CD4-positive, alpha-beta T cell (primary cell): ENCODE data around the gene ZNF691. TPM values are rescaled to one million over a fixed set of nuclear protein-coding genes. Genes with fewer than 3 reads are reported as not detected.

Source experiments
- ATAC-seq: fragments of 200-7000 bp; cut with Tn5 transposase; one replicate; pipeline ENCODE4 v1.10.0; 2022; ENCODE audit warnings: mild to moderate bottlenecking; ENCODE audit not compliant: poor library complexity
- CTCF ChIA-PET: fragments of 350-600 bp; sonication (Branson Sonifier 250); formaldehyde crosslinking; loops from one replicate; lab custom pipeline; 2021; ENCODE audit warnings: antibody characterized with exemption, inconsistent platforms; lab: Charles Lee
- POLR2A ChIA-PET: fragments of 350-600 bp; sonication (Branson Sonifier 250); formaldehyde crosslinking; loops from one replicate; lab custom pipeline; 2021; ENCODE audit warnings: antibody characterized with exemption, inconsistent platforms; lab: Charles Lee
- DNase-seq, 14 experiments: peaks; one replicate each; pipeline ENCODE4 v3.0.0-alpha.2; 2013 to 2020; ENCODE audit warnings: mixed read lengths in 2 of 14
- H3K27ac ChIP-seq, 2 donors: one replicate each; pipeline versions ENCODE4 v1.5.1 to v1.7.0; 2013; ENCODE audit warnings: low read length in 2 of 2, low read depth in 1 of 2, mild to moderate bottlenecking in 1 of 2
- H3K27me3 ChIP-seq, 2 experiments: 1 replicate in 1 of 2; 2 replicates in 1 of 2; pipeline versions ENCODE4 v1.6.1 to v1.7.0; 2013; ENCODE audit warnings: low read length in 2 of 2, control low read depth in 1 of 2, mild to moderate bottlenecking in 1 of 2, moderate library complexity in 1 of 2; ENCODE audit not compliant: insufficient read depth in 2 of 2, control insufficient read depth in 1 of 2
- H3K36me3 ChIP-seq: one replicate; pipeline ENCODE4 v1.6.1; 2013; ENCODE audit warnings: low read length, control low read depth; ENCODE audit not compliant: insufficient read depth
- H3K4me1 ChIP-seq: one replicate; pipeline ENCODE4 v1.6.1; 2013; ENCODE audit warnings: low read length, control low read depth; ENCODE audit not compliant: insufficient read depth
- H3K4me3 ChIP-seq: one replicate; pipeline ENCODE4 v1.5.1; 2013; ENCODE audit warnings: mild to moderate bottlenecking, low read length, moderate library complexity
- H3K9me3 ChIP-seq, 2 experiments: 1 replicate in 1 of 2; 2 replicates in 1 of 2; pipeline versions ENCODE4 v1.6.1 to v1.7.0; 2013; ENCODE audit warnings: low read length in 2 of 2, mild to moderate bottlenecking in 2 of 2, control low read depth in 1 of 2, moderate library complexity in 1 of 2; ENCODE audit not compliant: control insufficient read depth in 1 of 2, insufficient read depth in 1 of 2
- H3K27ac Mint-ChIP-seq: one replicate; pipeline ENCODE4 v1.8.0; 2020; ENCODE audit warnings: mixed read lengths
- H3K27me3 Mint-ChIP-seq: one replicate; pipeline ENCODE4 v1.8.0; 2021; ENCODE audit warnings: mixed read lengths
- H3K36me3 Mint-ChIP-seq: one replicate; pipeline ENCODE4 v1.8.0; 2021; ENCODE audit warnings: low read depth, mixed read lengths
- H3K4me1 Mint-ChIP-seq: one replicate; pipeline ENCODE4 v1.8.0; 2021; ENCODE audit warnings: low read depth, mixed read lengths
- H3K4me3 Mint-ChIP-seq: one replicate; pipeline ENCODE4 v1.8.0; 2020; ENCODE audit warnings: mild to moderate bottlenecking, mixed read lengths
- H3K9me3 Mint-ChIP-seq: one replicate; pipeline ENCODE4 v1.8.0; 2020; ENCODE audit warnings: mixed read lengths
- CTCF ChIP-seq: fragments of 200-600 bp; IDR thresholded peaks from one replicate; pipeline ENCODE4 v1.8.0; 2022; ENCODE audit warnings: antibody characterized with exemption, mild to moderate bottlenecking
- intact Hi-C, 2 experiments: fragments of 100-400 bp; cut with DNase I in 1 of 2; cut with micrococcal nuclease in 1 of 2; formaldehyde crosslinking; loops; one replicate each; pipeline versions ENCODE4 v1.15.1 to v1.9.0; 2023 to 2025; cut with DNase I, micrococcal nuclease
- total RNA-seq, 174 experiments: library from RNA in 2 of 174; stranded (reverse) in 2 of 174; gene quantifications; one replicate each; pipeline ENCODE4 v1.2.3 and lab custom pipeline; 2021 to 2026

Gene ZNF691
- total RNA-seq, 2 experiments from 2014 or later = 1.2 to 1.7 TPM

GRCh38 chr1:42844592-42845140 lies 1.7 kb upstream of the ZNF691 start:
- H3K4me3 ChIP-seq = no peak overlapping the region
- H3K9me3 Mint-ChIP-seq = no peaks in the 10 kb centered on the region
- TF ChIP-seq CTCF = no peak
- DNase-seq = no peak
- no peaks in the 10 kb centered on the region for H3K27me3 Mint-ChIP-seq
- no peaks in the 10 kb centered on the region for H3K9me3 ChIP-seq
- H3K36me3 ChIP-seq = peaks cover 5% of the 10 kb centered on the region
- CTCF ChIA-PET = interaction anchor here (0.9 kb wide), 1 partner anchor 79 kb away, joined by 3 read pairs; no protein-coding TSS in a partner anchor
- H3K4me3 Mint-ChIP-seq = no peak overlapping the region
- ATAC-seq = no peak
- H3K27ac Mint-ChIP-seq = no peak overlapping the region
- POLR2A ChIA-PET = interaction anchor here (1.3 to 2.4 kb wide), 2 partner anchors 28 to 162 kb away, joined by 3 to 20 read pairs; partner anchors contain the start of genes ERMAP, SVBP and YBX1
- peaks cover 19% of the 10 kb centered on the region for H3K4me1 ChIP-seq
- intact Hi-C loops = loop anchor here in 1 of 2 experiments (5.0 to 10.0 kb wide), 4 partner anchors 77 to 510 kb away; partner anchors contain the start of genes C1orf50, CCDC30, CDC20 and CFAP57
- H3K27me3 ChIP-seq = no peaks in the 10 kb centered on the region
- H3K36me3 Mint-ChIP-seq = peaks cover 26% of the 10 kb centered on the region
- H3K27ac ChIP-seq = no peak overlapping the region
- H3K4me1 Mint-ChIP-seq = peaks cover 33% of the 10 kb centered on the region

GRCh38 chr1:42845193-42845592 lies 1.2 kb upstream of the ZNF691 start:
- H3K27me3 Mint-ChIP-seq = no peaks in the 10 kb centered on the region
- H3K9me3 ChIP-seq = no peaks in the 10 kb centered on the region
- ATAC-seq (no peak), DNase-seq (no peak)
- H3K27me3 ChIP-seq = no peaks in the 10 kb centered on the region
- H3K27ac Mint-ChIP-seq = no peak overlapping the region
- H3K36me3 ChIP-seq = peaks cover 5% of the 10 kb centered on the region
- no peak for TF ChIP-seq CTCF
- POLR2A ChIA-PET = interaction anchor here (1.3 to 2.4 kb wide), 3 partner anchors 28 to 163 kb away, joined by 3 to 53 read pairs (median 20); partner anchors contain the start of genes C1orf50, ERMAP, P3H1 and SVBP
- no peak overlapping the region for H3K4me3 Mint-ChIP-seq
- H3K4me3 ChIP-seq = no peak overlapping the region
- no peak overlapping the region for H3K27ac ChIP-seq
- peaks cover 38% of the 10 kb centered on the region for H3K4me1 Mint-ChIP-seq
- peaks cover 19% of the 10 kb centered on the region for H3K4me1 ChIP-seq
- intact Hi-C loops = loop anchor here in 1 of 2 experiments (5.0 to 10.0 kb wide), 4 partner anchors 78 to 510 kb away; partner anchors contain the start of genes C1orf50, CCDC30, CDC20 and CFAP57
- H3K9me3 Mint-ChIP-seq = peaks cover 2% of the 10 kb centered on the region
- peaks cover 31% of the 10 kb centered on the region for H3K36me3 Mint-ChIP-seq
- CTCF ChIA-PET = interaction anchor here (0.9 to 2.6 kb wide), 3 partner anchors 29 to 78 kb away, joined by 3 to 20 read pairs (median 6); partner anchors contain the start of genes ERMAP and SVBP

GRCh38 chr1:42845866-42846256 lies 552 bp upstream of the ZNF691 start:
- no peak overlapping the region for H3K27ac ChIP-seq
- peaks cover 9% of the 10 kb centered on the region for H3K36me3 ChIP-seq
- H3K4me1 Mint-ChIP-seq = peaks cover 38% of the 10 kb centered on the region
- H3K4me3 Mint-ChIP-seq = peak overlapping the region; percentile 94
- peak overlapping the region; percentile 96 for H3K4me3 ChIP-seq
- H3K27me3 ChIP-seq = no peaks in the 10 kb centered on the region
- ATAC-seq (no peak), DNase-seq (no peak)
- ChIA-PET CTCF (interaction anchor here (1.0 to 2.6 kb wide), 8 partner anchors 18 to 86 kb away, joined by 4 to 20 read pairs (median 6); partner anchors contain the start of genes C1orf50, ERMAP, P3H1 and SVBP), POLR2A (interaction anchor here (0.7 to 2.4 kb wide), 9 partner anchors 8 to 1786 kb away, joined by 3 to 53 read pairs (median 3); partner anchors contain the start of genes C1orf50, ERMAP, P3H1 and PPIH)
- no peaks in the 10 kb centered on the region for H3K9me3 ChIP-seq
- TF ChIP-seq CTCF = no peak
- peaks cover 19% of the 10 kb centered on the region for H3K4me1 ChIP-seq
- intact Hi-C loops = loop anchor here (1.0 to 10.0 kb wide), 8 partner anchors 29 to 509 kb away; partner anchors contain the start of genes C1orf50 (in 2 of the 2), ERMAP (in 2 of the 2), P3H1 (in 2 of the 2) and SVBP (in 2 of the 2)
- H3K27ac Mint-ChIP-seq = peak overlapping the region; percentile 67
- H3K36me3 Mint-ChIP-seq = peaks cover 38% of the 10 kb centered on the region
- no peaks in the 10 kb centered on the region for H3K27me3 Mint-ChIP-seq
- H3K9me3 Mint-ChIP-seq = peaks cover 2% of the 10 kb centered on the region
